ENCODE results near the gene LRRC53. TPM values are rescaled to one million over a fixed set of nuclear protein-coding genes. Genes with fewer than 3 reads are reported as not detected.

Gene LRRC53
- total RNA-seq, 1 experiment from 2014 or later: not detected

DNA sequence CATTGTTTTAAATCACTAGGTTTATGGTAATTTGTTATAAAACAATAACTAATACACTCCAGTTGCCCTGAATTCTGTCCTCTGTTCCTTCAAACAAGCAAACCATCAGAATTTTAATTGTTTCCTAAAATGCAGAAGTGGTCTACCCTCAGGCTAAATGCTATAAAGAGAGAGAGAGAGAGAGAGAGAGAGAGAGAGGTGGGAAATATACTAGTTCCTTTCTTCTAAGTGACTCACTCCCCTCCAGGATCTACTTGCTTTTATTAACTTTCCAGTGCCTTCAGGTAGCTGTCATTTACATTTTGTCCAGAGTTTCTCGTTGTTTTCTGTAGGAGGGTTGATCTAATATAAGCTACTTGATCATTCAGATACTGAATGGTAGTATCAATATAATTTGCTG is 26.4 kb downstream of the LRRC53 start:
- Mint-ChIP-seq H3K4me1 (ENCODE audit: low read depth, unreplicated experiment) (no peaks in the 10 kb centered on the region), H3K27me3 (ENCODE audit: unreplicated experiment) (no peaks in the 10 kb centered on the region), H3K9me3 (ENCODE audit: low read depth, unreplicated experiment) (no peaks in the 10 kb centered on the region), H3K36me3 (ENCODE audit: insufficient read depth, unreplicated experiment) (no peaks in the 10 kb centered on the region), H3K4me3 (ENCODE audit: low read depth, unreplicated experiment) (no peak overlapping the region), H3K27ac (ENCODE audit: unreplicated experiment) (no peak overlapping the region)
- no peak for DNase-seq
- TF ChIP-seq, protein P1, sequence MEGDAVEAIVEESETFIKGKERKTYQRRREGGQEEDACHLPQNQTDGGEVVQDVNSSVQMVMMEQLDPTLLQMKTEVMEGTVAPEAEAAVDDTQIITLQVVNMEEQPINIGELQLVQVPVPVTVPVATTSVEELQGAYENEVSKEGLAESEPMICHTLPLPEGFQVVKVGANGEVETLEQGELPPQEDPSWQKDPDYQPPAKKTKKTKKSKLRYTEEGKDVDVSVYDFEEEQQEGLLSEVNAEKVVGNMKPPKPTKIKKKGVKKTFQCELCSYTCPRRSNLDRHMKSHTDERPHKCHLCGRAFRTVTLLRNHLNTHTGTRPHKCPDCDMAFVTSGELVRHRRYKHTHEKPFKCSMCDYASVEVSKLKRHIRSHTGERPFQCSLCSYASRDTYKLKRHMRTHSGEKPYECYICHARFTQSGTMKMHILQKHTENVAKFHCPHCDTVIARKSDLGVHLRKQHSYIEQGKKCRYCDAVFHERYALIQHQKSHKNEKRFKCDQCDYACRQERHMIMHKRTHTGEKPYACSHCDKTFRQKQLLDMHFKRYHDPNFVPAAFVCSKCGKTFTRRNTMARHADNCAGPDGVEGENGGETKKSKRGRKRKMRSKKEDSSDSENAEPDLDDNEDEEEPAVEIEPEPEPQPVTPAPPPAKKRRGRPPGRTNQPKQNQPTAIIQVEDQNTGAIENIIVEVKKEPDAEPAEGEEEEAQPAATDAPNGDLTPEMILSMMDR (IDR thresholded peaks at IDR 0.05; ENCODE audit: unreplicated experiment): no peak
- CTCF ChIA-PET: no interaction called here
- no TSS peak for BruUV-seq (replicated peaks)
- intact Hi-C loops (cut with micrococcal nuclease; ENCODE audit: unreplicated experiment): no loop called here

DNA sequence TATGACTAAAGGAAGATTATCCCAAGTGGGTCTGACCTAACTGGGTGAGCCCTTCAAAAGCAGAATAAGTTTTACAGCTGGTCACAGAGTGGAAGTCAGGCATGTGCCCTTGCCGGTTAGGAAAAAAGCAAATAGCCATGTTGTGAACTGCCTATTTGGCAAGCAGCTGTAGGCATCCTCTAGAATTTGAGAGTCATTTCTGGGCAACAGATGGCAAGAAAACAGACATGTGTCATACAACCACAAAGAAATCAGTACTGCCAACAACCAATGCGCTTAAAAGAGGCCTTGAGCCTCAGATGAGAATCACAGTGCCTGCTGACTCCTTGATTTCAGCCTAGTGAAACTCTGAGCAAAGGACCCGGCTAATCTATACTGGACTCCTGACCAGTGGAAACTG is 26.8 kb downstream of the LRRC53 start:
- Mint-ChIP-seq H3K27ac (ENCODE audit: unreplicated experiment) (no peak overlapping the region), H3K4me3 (ENCODE audit: low read depth, unreplicated experiment) (no peak overlapping the region), H3K36me3 (ENCODE audit: insufficient read depth, unreplicated experiment) (no peaks in the 10 kb centered on the region), H3K9me3 (ENCODE audit: low read depth, unreplicated experiment) (no peaks in the 10 kb centered on the region), H3K27me3 (ENCODE audit: unreplicated experiment) (no peaks in the 10 kb centered on the region), H3K4me1 (ENCODE audit: low read depth, unreplicated experiment) (no peaks in the 10 kb centered on the region)
- no TSS peak for BruUV-seq (replicated peaks)
- intact Hi-C loops (cut with micrococcal nuclease; ENCODE audit: unreplicated experiment): no loop called here
- TF ChIP-seq, protein P1 (IDR thresholded peaks at IDR 0.05; ENCODE audit: unreplicated experiment): no peak
- CTCF ChIA-PET: no interaction called here
- no peak for DNase-seq

DNA sequence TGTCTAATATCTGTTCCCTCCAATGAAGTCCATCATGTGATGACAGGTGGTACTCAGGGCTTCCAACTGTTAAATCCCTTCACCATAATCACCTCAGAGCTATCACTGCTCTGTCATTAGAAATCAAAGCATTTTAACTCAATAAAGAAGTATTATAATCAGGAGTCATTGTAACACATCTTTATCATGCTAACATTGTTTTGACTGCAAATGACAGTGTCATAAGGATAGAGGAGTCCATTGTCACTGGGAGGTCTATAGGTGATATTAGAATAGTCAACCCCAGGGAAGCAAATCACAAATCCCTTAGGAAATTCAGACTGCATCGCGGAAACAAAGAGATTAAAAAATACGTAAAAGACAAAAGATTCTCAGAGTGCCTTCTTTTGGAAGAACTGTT is 30.8 kb downstream of the LRRC53 start:
- intact Hi-C loops (cut with micrococcal nuclease; ENCODE audit: unreplicated experiment): no loop called here
- CTCF ChIA-PET: no interaction called here
- BruUV-seq (replicated peaks): no TSS peak
- TF ChIP-seq, protein P1 (IDR thresholded peaks at IDR 0.05; ENCODE audit: unreplicated experiment): no peak
- no peak for DNase-seq
- no peaks in the 10 kb centered on the region for H3K9me3 Mint-ChIP-seq (ENCODE audit: low read depth, unreplicated experiment)
- no peak overlapping the region for H3K4me3 Mint-ChIP-seq (ENCODE audit: low read depth, unreplicated experiment)
- no peak overlapping the region for H3K27ac Mint-ChIP-seq (ENCODE audit: unreplicated experiment)
- no peaks in the 10 kb centered on the region for H3K4me1 Mint-ChIP-seq (ENCODE audit: low read depth, unreplicated experiment)
- H3K36me3 Mint-ChIP-seq (ENCODE audit: insufficient read depth, unreplicated experiment): no peaks in the 10 kb centered on the region
- no peaks in the 10 kb centered on the region for H3K27me3 Mint-ChIP-seq (ENCODE audit: unreplicated experiment)

DNA sequence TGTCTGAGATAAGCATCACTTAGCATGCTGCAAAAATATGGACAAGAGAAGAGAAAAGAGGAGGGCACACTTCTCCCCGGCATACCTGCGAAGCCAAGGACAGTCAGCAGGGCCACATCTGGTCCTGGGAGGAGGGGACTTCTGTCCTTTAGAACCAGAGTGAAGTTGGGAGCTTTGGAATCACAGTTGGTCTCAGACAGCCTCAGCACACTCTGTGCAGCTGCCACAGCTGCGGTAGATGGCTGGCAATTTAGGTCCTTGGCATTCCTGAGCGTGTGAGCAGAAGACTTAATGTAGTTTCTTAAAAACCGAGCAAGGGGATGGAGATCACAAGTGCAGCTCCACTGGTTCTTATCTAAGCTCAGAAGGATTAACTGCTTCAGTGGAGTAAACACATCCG is 32.3 kb downstream of the LRRC53 start:
- BruUV-seq (replicated peaks): no TSS peak
- Mint-ChIP-seq H3K4me1 (ENCODE audit: low read depth, unreplicated experiment) (no peaks in the 10 kb centered on the region), H3K27ac (ENCODE audit: unreplicated experiment) (no peak overlapping the region), H3K36me3 (ENCODE audit: insufficient read depth, unreplicated experiment) (no peaks in the 10 kb centered on the region), H3K27me3 (ENCODE audit: unreplicated experiment) (no peaks in the 10 kb centered on the region), H3K9me3 (ENCODE audit: low read depth, unreplicated experiment) (no peaks in the 10 kb centered on the region), H3K4me3 (ENCODE audit: low read depth, unreplicated experiment) (no peak overlapping the region)
- TF ChIP-seq, protein P1 (IDR thresholded peaks at IDR 0.05; ENCODE audit: unreplicated experiment): no peak
- CTCF ChIA-PET: no interaction called here
- DNase-seq: no peak
- intact Hi-C loops (cut with micrococcal nuclease; ENCODE audit: unreplicated experiment): no loop called here

DNA sequence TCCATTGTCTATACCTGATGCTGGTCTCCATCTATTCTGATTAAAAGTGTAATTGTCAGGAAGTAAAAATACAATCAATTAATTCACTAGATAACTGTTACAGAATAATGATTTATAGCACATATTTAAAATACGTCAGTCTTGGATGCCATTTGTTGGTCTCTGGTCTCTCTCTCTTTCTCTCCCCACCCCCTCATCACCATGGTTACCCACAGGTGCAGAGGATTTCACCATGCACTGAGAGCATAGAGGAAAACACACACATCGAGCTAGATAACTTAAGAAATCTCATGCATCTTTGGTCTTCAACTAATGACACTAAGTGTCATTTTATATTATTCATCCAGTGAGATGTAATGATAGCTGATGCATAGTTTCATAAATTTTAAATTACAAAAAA is 33.4 kb downstream of the LRRC53 start:
- H3K4me3 Mint-ChIP-seq (ENCODE audit: low read depth, unreplicated experiment): no peak overlapping the region
- CTCF ChIA-PET: no interaction called here
- no peaks in the 10 kb centered on the region for H3K27me3 Mint-ChIP-seq (ENCODE audit: unreplicated experiment)
- intact Hi-C loops (cut with micrococcal nuclease; ENCODE audit: unreplicated experiment): no loop called here
- no peaks in the 10 kb centered on the region for H3K4me1 Mint-ChIP-seq (ENCODE audit: low read depth, unreplicated experiment)
- no peak for DNase-seq
- TF ChIP-seq, protein P1 (IDR thresholded peaks at IDR 0.05; ENCODE audit: unreplicated experiment): no peak
- no peaks in the 10 kb centered on the region for H3K9me3 Mint-ChIP-seq (ENCODE audit: low read depth, unreplicated experiment)
- H3K27ac Mint-ChIP-seq (ENCODE audit: unreplicated experiment): no peak overlapping the region
- no TSS peak for BruUV-seq (replicated peaks)
- no peaks in the 10 kb centered on the region for H3K36me3 Mint-ChIP-seq (ENCODE audit: insufficient read depth, unreplicated experiment)

Data from Calu3 (cell line).